GM18870 (cell line): ENCODE measurements around the gene PCDH9.

Experiments used
- ATAC-seq: cut with Tn5 transposase; IDR thresholded peaks from one replicate; pipeline ENCODE4 v1.9.1; 2021; ENCODE audit warnings: moderate library complexity; ENCODE audit not compliant: unreplicated experiment

Gene PCDH9

GRCh38 chr13:66424422-66424821 is 805.7 kb downstream of the PCDH9 start:
- no peak for ATAC-seq

GRCh38 chr13:66415444-66415843 is 814.7 kb downstream of the PCDH9 start:
- ATAC-seq, result no peak

- ATAC-seq, result no peak
Observed at GRCh38 chr13:66414066-66414800, 815.9 kb downstream of the PCDH9 start.

GRCh38 chr13:66410314-66410713 is 819.8 kb downstream of the PCDH9 start:
- ATAC-seq, result no peak

GRCh38 chr13:66409542-66409941 is 820.6 kb downstream of the PCDH9 start:
- no peak for ATAC-seq

- ATAC-seq, result no peak
Observed at GRCh38 chr13:66407128-66407527, 823.0 kb downstream of the PCDH9 start.

GRCh38 chr13:66405908-66406802 is 824.0 kb downstream of the PCDH9 start:
- ATAC-seq, result no peak

GRCh38 chr13:66402546-66402945 is 827.6 kb downstream of the PCDH9 start:
- ATAC-seq, result no peak

- no peak for ATAC-seq
Observed at GRCh38 chr13:66402066-66402465, 828.1 kb downstream of the PCDH9 start.

GRCh38 chr13:66400292-66400691 is 829.8 kb downstream of the PCDH9 start:
- no peak for ATAC-seq

- ATAC-seq, result no peak
Observed at GRCh38 chr13:66399873-66400272, 830.3 kb downstream of the PCDH9 start.

- no peak for ATAC-seq
Observed at GRCh38 chr13:66397133-66397532, 833.0 kb downstream of the PCDH9 start.

- no peak for ATAC-seq
Observed at GRCh38 chr13:66391322-66391721, 838.8 kb downstream of the PCDH9 start.

GRCh38 chr13:66378894-66379293 is 851.2 kb downstream of the PCDH9 start:
- no peak for ATAC-seq

- ATAC-seq, result no peak
Observed at GRCh38 chr13:66377569-66377968, 852.6 kb downstream of the PCDH9 start.

- no peak for ATAC-seq
Observed at GRCh38 chr13:66375756-66376155, 854.4 kb downstream of the PCDH9 start.

GRCh38 chr13:66369666-66370065 is 860.5 kb downstream of the PCDH9 start:
- ATAC-seq, result no peak

- no peak for ATAC-seq
Observed at GRCh38 chr13:66367356-66367755, 862.8 kb downstream of the PCDH9 start.

GRCh38 chr13:66365101-66365500 is 865.0 kb downstream of the PCDH9 start:
- ATAC-seq, result no peak

GRCh38 chr13:66364346-66364745 is 865.8 kb downstream of the PCDH9 start:
- no peak for ATAC-seq

GRCh38 chr13:66362485-66362884 is 867.7 kb downstream of the PCDH9 start:
- ATAC-seq, result peak; percentile 71

GRCh38 chr13:66359910-66360552 is 870.1 kb downstream of the PCDH9 start:
- ATAC-seq, result peak; percentile 68
